ENCODE measurements around the gene MAP7D1.

The MAP7D1 gene

DNA sequence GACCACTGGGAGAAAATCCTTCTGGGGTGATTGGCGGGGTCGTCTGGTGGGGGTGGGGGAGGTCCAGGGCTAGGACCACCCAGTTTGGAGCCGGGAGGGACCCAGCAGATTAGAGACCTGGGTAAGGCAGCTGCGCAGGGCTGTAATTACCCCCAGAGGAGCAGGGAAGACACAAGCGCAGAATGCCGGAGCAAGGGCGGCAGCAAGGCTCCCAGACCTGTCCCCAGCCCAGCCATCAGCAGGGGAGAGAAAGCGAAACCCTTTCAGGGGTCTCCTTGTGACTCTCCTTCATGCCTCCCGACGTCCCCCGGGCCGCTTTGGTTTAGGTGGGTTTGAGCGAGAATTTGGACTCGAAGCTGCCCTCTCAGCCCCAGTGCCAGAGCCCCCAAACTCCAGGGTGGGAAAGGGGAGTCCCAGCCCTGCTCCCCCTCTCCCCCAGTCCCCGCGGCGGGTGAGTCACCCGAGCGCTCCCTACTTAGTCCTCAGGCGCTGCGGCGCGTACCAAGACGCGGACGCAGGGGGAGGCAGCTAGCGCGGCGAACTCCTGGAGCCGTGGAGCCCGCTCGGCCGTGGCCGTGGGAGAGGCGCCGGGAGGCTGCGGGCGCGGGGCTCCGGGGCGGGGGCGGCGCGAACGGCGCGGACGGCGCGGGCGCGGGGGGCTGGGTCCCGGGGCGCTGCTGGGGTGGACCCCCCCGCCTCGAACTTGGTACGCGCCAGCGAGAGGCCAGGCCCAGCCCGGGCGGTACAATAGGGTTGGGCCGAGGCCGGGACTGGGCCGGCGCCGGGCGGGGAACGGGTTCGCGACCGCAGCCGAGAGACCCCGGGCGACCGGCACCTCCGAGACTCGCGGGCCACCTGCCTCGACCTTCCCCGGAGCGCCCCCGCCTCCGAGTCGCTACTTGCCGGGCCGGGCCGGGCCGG is at the start of gene MAP7D1:
TSS of gene MAP7D1 (plus strand) at position 753 of the 921 bp plus-strand sequence. CDS start 258 bp downstream, outside the sequence.
- DNase-seq, result peak; percentile 48 to 88

GRCh38 chr1:36106269-36106668 is 49.7 kb upstream of the MAP7D1 start:
- no peak for DNase-seq

DNA sequence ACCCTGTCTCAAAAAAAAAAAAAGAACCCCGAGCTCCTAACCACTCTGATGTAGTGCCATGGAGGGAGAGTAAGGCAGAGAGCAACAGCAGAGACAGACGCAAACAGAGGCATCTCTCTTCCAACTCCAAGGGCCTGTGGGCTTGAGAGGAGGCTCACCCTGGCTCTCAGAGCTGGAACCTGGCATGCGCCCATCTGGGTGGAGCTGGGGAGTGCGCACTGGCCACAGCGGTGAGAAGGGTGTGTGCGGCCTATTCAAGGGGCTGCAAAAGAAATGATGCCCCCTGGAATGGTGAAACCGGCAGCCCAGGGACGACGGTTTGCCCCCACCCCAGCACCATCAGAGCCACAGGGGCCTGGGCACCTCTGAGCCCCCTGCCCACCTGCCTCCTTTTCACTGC is 48.6 kb upstream of the MAP7D1 start:
- DNase-seq, result no peak

DNA sequence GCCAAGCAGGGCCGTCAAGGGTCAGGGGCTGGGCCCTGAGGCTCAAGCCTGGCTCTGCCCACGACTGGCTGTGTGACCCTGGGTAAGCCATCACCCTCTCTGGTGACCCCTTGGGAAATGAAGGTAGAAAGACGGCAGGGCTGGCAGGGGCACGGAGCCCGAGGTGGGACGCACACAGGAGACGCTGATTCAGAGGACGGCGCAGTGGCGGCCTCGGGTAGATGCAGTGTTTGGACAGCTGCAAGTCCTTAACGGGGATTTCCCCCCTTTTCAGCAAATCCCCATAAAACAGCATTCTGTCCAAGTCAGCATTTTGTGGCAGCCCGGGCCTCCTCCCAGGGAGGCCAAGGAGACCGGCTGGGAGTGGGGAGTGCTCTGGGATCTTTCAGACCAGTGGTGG is 47.6 kb upstream of the MAP7D1 start:
- DNase-seq, result no peak

DNA sequence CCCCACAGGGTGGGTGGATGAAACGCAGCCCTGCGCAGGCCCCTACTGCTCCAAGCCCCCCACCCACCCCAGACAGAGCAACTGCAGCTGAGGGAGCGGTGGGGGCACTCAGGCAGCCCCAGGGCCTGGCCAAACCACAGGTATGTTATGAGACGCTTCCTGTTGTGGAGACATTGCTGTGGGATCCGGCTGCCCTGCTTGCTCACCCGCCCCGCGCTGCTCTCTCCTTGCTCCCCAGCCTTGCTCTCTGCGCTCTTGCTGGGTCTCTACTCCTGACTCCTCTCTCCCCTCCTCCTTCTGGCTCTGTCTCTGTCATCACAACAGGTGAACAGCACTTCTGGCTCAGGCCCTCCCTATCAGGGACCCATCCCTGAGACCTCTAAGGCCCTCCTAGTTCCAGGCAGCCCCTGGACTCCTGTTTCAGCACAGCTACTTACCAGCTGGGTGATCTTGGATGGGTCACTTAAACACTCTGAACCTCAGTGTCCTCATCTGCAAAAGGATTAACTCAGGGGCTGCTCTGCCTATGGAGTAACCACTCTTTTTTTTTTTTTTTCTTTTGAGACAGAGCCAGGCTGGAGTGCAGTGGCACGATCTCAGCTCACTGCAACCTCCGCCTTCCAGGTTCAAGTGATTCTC is 46.8 kb upstream of the MAP7D1 start:
- DNase-seq, result no peak

- DNase-seq, result no peak
Observed at GRCh38 chr1:36111151-36111550, 44.8 kb upstream of the MAP7D1 start.

DNA sequence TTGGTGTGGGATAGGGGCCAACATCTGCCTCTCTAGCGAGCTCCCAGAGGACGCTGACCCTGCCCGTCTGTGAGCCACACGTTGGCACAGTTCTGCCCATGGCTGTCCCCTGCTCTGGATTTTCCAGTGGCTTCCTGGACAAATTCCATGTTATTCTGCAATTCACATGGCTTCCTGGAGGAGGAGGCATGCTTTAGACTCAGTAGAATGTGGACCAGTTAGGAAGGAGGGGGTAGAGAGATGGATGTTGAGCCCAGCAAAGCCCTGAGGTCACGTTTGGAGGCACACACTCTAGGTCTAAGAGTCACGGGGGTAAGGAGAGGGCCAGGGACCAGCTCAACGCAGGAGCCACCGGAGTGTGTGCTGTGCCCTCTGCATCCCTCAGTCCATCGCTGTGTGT is 43.1 kb upstream of the MAP7D1 start:
- no peak for DNase-seq

GRCh38 chr1:36114371-36114770 is 41.6 kb upstream of the MAP7D1 start:
- no peak for DNase-seq

- DNase-seq, result peak; percentile 72 to 95
Observed at GRCh38 chr1:36115200-36115669, 40.7 kb upstream of the MAP7D1 start.

- DNase-seq, result no peak
Observed at GRCh38 chr1:36115931-36116330, 40.0 kb upstream of the MAP7D1 start.

DNA sequence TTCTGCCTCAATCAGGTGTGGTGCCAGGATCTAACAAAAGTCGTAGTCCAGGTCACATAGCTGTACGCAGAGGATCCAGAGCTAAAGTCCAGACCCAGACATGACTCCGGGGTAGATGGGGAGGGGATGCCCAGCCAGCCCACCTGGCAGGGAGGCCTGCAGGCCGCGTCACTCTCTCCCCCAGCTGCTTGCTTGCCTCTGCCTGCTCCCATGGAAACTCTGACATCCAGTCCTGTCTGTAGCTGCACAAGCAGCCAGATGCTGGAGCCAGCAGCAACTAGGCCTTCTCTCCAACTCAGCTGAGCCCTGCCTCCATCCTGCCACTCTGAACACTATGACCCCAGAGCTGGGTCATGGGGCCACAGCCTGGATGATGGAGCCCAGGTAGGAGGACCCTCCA is 39.1 kb upstream of the MAP7D1 start:
- no peak for DNase-seq

- DNase-seq, result no peak
Observed at GRCh38 chr1:36118447-36119204, 37.3 kb upstream of the MAP7D1 start.

DNA sequence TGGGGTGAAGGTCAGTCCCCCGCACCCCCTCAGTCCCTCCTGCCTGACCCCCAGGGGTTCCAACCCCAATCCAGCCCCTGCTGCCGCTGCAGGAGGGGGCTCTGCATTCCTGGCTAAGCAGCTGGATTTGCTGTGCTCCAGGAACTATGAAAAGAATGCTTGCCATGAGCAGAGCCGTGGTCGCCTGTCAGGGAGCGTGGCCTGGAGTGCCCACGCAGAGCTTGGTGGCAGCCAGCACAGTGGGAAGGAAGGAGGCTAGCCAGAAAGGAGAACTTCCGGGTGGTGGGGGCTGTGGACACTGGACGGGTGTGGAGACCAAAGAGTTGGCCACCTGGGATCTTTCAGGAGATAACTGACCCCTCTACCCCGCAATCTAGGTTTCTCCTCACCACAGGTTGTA is 36.5 kb upstream of the MAP7D1 start:
- no peak for DNase-seq

DNA sequence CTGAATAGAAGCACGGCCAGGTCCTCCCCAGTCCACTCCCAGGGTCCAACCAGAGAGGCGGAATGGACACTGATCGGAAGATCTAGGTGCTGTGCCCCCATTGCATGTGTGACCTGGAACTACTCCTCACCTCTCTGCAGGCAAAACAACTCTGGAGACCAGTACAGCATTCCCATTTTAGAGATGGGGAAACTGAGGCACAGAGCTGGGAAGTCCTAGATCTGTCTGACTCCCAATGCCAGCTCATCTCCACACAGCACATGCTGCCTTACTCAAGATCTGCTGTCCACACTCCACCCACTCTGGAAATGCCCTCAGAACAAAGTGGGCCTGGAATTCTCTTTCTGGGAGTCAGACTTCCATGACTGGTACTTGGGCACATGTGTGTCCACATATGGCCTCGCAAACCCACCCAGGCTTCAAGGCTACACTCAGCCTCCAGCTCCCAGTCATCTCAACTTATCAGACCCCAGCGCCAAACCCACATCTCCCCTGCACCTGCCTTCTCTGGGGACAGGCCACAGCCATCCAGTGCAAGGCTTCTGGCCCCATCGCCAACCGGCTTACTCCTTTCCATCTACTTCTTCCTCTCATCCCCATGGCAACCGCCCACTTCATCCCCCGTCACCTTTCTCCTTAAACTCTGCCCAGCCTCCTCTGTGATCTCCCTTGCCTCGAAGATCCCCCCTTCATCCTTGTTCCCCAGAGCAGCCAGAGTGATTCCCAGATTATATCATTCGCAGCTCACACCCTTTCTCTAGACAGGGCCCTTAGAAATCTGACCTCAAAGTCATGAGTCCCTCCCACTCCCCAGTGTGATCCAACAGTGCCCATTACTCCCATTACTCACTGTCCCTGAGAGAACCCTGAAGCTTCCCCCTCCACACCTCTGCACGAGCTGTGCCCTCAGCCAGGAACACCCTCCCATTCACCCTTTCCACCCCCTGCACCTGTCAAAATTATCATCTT is 33.6 kb upstream of the MAP7D1 start:
- no peak for DNase-seq

DNA sequence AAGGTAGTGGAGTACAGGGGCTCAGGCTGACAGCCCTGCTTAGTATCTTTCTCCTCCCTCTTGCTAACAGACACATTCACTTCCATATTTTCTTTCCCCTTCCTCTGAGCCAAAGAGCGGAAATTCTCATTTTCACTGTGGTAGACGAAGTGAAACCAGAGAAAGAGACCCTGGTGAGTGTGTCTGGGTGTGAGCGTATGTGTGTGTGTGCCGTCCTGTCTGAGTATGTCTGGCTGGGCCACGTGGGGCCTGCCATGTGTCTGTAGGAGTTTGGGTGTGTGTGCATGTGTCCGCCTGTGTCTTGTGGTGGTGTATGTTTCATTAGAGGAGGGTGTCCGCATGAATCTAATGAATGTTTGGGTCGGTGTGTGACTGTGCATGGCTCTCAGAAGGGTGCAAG is 32.6 kb upstream of the MAP7D1 start:
- DNase-seq, result no peak

- no peak for DNase-seq
Observed at GRCh38 chr1:36124404-36125128, 31.4 kb upstream of the MAP7D1 start.

- DNase-seq, result no peak
Observed at GRCh38 chr1:36125129-36125991, 30.6 kb upstream of the MAP7D1 start, which contains the start of gene COL8A2. Gene COL8A2 (minus strand): TSS chr1:36125222. CDS start chr1:36100242, 24,980 bp downstream.

DNA sequence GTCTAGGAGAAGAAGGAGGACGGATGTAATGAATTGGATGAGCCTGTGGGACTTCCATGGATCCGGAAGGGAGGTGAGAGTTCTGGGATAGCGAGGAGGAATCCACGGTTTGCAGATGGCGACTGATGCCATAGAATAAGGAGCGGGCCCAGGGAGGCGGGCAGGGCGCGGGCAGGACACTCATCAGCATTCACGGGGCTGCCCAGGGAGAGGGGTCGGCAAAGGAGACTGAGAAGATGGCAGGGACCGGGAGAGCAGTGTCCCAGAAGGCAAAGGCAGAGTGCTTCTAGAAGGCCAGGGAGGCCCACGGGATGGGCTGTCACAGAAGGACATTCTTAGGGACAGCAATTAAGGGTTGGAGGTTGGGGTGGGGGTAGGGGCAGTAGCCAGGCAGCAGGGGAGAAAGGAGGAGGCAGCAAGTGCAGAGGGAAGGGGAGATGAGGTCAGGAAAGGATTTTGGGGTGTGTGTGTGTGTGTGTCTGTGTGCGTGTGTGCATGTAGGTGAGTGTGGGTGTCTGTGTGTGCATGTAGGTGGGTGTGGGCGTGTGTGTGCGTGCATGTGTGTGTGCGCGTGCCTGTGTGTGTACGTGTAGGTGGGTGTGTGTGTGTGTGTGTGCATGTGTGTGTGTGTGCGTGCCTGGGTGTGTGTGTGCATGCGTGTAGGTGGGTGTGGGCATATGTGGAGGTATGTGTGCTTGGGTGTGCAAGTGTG is 29.8 kb upstream of the MAP7D1 start:
- no peak for DNase-seq

- DNase-seq, result no peak
Observed at GRCh38 chr1:36126797-36127500, 29.0 kb upstream of the MAP7D1 start.

Measured in NCI-H446 (cell line).